GM18858 (cell line): ENCODE measurements around the gene MRPS16.
A peak's percentile ranks its signal among the peaks of the same experiment; 100 is the strongest.
"Not testable (repeated sequence)": the region's sequence is repeated elsewhere in the genome, so short reads cannot be mapped to it uniquely, and the experiment has no call there.

Experiments
- ATAC-seq: cut with Tn5 transposase; IDR thresholded peaks from one replicate; pipeline ENCODE4 v1.9.1; 2021; ENCODE audit not compliant: unreplicated experiment

The MRPS16 gene

DNA sequence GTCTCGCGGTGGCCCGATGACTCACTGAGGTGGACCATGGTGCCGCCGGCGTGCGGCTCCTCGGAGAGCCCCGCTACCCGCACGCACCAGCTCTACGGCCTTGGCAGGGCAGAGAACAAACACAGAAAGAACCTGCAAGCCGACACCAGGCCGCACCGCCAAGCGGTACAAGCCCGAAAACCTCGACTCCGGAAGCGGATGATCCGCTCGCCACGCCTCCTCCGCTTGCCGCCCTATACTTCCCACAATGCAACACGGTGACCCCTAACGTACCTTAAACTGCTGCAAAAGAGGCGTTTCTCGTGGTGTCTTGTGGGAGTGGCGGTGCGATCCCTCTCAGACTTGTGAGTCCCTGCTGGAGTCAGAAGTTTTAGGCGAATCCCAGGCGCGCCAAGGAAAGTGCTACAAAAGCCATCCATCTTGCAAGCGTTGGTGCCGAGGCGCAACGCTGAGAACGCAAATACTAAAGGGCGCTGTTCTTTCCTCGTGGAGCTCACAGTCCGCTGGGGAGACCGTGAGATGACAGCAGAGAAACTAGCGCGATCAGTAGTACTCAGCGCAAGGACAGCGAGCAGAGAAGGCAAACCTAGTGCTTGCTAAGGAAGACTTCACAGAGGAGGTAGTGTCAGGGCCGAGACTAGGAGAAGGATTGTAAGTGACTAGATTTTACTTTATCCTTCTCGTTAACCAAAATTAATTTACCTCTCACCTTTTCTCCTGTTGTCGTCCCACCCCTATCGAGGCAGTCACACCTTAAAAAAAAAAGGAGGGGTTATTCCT is at the start of gene MRPS16:
Gene MRPS16, minus strand, starts transcription at position 200 of the 780 bp plus-strand sequence. Its CDS starts 162 bp downstream, at position 38.
- peak; percentile 70 for ATAC-seq

DNA sequence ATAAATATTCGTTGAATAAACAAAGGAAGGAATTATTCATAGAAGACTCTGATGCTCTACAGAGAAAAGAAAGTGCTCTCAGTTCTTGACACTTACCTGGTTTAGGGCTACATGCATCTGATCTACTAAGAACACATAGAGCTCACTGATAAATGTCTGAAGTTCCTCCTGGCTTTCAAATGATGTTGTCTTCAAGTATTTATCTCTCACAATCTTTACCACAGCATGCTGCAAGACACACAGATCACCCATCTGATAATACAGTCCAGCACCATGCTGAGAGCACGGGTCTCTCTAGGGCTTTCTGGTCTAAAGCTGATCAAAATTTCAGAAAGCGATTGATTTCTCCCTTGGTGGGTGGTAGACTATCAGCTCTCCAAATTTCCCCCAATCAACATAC is 44.5 kb upstream of the MRPS16 start:
- no peak for ATAC-seq

DNA sequence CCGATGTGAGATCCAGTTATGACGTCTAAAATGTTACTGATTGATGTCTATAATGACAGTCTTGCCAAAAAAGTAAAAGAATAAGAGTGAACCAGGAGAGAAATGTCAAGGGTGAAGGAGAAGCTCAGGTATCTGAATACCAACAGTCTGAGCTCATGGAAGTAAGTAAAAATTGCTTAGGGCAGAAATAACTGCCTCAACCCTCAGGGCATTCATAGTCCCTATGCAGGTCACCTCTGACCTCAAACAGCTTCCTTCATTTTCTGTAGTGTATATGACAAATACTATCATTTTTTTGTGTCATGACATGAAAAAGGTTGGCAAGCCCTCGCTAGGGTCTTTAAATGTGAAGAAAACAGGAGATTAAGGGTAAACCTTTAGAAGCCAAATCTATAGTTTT is 41.0 kb upstream of the MRPS16 start:
- no peak for ATAC-seq

DNA sequence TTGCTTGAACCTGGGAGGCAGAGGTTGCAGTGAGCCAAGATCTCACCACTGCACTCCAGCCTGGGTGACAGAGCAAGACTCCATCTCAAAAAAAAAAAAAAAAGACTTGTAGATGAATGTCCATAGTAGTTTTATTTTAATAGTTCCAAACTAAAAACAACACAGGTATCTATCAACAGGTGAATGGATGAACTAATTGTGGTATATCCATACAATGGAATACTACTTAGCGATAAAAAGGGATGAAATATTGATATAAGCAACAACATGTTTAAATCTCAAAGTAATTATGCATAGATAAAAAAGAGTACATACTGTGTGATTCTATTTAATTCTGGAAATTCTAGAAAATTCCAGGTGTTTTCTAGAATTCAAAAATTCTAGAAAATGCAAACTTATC is 37.5 kb upstream of the MRPS16 start:
- no peak for ATAC-seq

DNA sequence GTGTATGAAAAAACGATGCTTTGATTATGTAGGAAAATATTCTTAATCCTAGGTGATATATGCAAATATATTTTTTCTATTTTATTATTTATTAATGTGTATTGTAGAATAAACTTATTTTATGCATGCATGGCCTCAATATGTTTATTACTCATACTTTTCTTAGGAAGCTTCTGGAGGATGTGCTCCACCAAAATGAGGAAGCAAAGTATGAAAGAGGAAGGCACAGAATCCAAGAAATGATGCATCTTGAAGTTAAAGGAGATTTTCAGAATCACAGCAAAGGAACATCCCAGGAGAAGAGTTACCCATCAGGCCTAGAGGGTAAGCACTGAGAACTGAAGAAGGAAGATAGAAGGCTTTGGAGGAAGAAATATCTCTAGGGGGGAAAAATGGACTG is 35.0 kb upstream of the MRPS16 start:
- no peak for ATAC-seq

DNA sequence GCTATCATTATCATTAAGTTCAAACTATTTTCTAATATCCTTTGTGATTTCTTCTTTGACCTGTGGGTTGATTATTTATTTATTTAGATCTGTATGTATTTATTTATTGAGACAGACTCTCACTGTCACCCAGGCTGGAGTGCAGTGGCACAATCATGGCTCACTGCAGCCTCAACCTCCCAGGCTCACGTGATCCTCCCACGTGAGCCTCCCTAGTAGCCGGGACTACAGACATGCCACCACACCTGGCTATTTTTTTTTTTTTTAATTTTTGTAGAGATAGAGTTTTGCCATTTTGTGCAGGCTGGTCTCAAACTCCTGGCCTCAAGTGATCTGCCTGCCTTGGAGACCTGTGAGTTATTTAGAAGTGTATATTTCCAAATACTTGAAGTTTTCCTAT is 28.7 kb upstream of the MRPS16 start:
- no peak for ATAC-seq

DNA sequence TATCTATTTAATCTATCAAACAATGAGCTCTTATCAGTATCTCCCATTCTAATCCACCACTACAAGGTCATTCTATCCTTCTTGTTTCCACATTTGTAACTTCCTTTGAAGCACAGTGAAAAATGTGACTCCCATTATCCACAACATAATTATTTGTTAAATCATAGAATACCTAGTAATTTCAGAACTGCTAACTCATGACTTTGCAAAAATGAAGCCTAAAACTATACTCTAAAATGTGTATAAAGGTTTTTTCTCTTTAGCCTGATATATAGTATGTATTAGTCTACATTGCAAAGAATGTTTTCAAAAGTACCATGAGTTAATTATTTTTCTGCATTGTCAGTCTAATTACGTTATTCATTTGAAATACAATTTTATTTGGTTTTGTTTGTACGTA is 12.0 kb upstream of the MRPS16 start:
- ATAC-seq = no peak

DNA sequence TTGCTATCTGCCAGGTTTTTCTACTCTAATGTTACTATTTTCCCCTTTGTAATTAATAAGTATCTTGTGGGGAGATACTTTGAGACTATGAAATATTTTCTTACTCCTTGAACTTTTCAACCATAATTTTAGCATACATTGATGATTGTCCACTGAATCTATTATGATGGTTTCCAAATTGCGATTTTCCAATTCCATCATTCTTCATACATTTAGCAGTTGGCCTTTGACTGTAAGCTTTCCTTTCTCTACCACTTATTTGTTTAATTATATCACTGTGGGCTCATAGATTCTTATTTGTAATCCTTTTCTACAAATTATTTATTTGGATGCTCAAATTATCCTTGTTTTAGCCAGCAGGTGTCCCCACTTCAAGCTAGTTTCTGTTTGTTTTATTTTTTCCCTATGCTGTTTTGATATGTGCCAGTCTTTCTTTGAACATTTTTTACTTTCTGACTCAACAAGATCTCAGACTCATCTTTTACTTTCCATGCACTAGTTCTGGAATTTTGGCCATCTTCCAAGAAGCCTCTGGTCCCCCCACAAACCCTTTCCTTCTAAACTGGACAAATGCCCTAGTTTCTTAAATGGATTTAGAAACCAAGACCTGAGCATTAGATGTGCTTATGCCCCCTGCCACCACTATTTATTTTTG is 11.4 kb upstream of the MRPS16 start:
- no peak for ATAC-seq

DNA sequence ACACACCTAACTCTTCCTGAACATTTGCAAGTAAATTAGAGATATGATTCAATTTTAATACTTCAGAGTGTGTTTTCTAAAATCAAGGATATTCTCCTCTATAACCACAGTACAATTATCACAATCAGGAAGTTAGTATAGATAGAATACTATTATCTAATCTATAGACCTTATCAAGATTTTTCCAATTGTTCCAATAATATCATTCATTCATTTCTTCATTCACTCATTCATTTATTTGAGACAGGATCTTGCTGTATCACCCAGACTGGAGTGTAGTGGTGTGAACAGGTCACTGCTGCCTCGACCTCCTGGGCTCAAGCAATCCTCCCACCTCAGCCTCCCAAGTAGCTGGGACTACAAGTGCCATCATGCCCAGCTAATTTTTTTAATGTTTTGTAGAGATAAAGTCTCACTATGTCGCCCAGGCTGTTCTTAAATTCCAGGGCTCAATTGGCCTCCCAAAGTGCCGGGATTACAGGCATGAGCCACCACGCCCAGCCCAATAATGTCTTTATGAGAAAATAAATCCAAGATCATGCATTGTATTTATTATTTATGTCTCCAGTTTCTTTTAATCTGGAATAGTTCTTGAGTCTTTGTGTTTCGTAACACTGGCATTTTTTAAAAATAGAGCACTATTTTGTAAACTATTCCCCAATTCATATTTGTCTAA is 10.6 kb upstream of the MRPS16 start:
- no peak for ATAC-seq

DNA sequence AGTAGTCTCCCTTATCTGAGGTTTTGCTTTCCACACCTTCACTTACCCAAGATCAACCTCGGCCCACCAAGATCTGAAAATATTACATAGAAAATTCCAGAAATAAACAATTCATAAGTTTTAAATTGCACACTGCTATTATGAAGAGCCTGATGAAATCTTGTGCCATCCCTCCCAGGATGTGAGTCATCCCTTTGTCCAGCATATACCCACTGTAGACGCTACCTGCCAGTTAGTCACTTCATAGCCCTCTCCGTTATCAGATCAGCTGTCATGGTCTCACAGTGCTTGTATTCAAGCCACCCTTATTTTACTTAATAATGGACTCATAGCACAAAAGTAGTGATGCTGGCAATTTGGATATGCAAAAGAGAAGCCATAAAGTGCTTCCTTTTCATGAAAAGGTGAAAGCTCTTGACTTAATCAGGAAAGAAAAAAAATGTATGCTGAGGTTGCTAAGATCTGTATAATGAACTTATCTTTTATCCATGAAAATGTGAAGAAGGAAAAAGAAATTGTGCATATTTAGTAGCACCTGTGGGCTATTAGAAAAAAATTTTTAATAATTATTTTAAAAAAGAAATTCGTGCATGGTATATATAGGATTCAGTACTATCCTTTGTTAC is 9.8 kb upstream of the MRPS16 start:
- ATAC-seq = no peak

DNA sequence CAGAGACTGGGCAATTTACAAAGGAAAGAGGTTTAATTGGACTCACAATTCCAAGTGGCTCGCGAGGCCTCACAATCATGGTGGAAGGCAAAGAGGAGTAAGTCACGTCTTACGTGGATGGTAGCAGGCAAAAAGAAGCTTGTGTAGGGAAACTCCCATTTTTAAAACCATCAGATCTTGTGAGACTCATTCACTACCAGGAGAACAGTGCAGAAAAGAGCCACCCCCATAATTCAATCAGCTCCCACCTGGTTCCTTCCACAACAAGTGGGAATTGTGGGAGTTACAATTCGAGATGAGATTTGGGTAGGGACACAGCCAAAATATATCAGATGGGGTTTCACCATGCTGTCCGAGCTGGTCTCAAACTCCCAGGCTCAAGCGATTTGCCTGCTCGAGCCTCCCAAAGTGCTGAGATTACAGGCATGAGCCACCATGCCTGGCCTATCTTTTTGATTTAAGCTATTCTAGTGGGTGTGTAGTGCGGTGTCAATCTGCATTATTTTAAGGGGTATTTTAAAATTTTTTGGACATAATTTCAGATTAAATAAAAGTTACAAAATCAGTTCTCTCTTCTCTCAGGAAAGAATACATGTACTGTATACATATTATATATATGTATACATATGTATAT is 9.0 kb upstream of the MRPS16 start:
- no peak for ATAC-seq

DNA sequence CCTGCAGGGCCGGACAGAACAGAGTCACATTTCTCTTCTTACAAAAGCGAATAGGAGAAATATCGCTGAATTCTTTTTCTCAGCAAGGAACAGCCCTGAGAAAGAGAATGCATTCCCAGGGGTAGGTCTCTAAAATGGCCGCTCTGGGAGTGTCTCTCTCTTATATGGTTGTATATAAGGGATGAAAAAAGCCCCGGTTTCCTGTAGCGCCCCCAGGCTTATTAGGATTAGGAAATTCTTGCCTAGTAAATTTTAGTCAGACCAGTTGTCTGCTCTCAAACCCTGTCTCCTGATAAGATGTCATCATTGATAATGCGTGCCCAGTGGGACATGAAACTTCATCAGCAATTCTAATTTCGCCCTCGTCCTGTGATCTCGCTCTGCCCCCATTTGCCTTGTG is 6.2 kb upstream of the MRPS16 start:
- not testable (repeated sequence) for ATAC-seq

DNA sequence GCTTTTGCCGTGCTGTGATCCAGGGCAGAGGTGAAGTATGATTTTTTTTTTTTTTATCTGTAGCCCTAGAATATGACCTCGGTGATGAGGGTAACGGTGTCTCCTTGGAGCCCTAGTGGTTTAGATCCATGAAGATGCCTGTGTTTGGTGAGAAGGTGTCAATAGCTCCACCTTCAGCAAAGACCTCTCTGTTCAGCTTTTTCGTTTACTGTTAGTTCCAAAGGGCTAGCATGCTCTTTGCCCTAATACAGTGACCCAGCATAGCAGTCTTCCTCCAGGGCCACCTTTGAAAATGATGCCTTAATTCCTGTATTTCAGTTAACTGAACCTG is 746 bp upstream of the MRPS16 start:
- ATAC-seq = no peak

DNA sequence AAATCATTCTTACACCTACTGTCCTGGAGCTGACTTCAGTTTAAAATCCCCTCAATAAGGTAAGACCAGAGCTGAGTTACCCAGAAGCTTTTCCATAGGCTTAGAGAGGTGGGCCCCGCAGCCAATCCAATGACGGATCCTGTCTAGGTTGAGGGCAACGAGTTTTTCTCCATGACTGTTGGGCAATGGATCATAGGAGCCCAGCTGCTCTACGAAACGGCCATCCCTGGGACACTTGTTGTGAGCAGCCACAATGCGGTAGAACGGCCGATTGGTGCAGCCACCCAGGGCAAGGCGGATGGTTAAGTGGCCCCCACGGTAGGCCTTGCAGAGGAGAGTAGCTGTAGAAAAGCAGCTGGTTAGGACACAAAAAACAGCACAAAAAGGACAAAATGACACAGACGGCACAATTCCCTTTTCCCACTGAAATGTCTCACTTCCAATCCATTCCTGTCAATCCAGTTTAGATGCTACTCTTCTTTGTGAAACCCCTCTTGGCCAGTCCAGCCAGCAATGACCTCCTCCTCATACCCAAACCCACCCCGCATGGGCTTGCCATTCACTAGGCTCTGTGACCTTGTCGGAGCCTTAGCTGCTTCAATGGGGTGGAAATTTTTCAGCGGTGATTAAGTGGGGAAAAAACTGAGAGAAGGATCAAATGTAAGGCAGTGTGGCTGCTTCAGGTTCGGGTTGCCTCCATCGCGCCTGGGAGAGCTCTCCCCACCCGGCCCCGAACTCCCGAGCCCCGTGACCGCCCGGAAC is 580 bp downstream of the MRPS16 start:
- no peak for ATAC-seq

DNA sequence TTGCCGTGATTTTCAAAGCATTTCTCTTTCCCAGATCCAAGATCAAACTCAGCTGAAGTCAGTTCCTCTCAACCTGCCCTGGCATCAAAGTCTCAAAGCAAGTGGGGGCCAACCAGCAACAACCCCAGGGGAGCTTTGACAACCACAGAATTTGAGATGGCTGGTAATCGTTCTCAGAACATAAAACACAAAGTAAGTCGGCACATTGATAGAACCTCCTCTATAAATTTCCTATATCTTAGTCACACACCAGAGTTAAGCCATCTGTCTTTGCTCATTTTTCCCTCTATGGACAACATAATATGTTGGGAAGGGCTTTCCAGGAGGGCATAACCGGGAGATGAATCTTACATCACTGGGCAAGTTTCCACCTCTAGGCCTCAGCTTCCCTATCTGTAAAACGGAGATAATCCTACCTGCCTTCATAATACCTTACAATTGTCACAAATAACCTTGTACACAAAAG is 4.2 kb downstream of the MRPS16 start:
- ATAC-seq = no peak

DNA sequence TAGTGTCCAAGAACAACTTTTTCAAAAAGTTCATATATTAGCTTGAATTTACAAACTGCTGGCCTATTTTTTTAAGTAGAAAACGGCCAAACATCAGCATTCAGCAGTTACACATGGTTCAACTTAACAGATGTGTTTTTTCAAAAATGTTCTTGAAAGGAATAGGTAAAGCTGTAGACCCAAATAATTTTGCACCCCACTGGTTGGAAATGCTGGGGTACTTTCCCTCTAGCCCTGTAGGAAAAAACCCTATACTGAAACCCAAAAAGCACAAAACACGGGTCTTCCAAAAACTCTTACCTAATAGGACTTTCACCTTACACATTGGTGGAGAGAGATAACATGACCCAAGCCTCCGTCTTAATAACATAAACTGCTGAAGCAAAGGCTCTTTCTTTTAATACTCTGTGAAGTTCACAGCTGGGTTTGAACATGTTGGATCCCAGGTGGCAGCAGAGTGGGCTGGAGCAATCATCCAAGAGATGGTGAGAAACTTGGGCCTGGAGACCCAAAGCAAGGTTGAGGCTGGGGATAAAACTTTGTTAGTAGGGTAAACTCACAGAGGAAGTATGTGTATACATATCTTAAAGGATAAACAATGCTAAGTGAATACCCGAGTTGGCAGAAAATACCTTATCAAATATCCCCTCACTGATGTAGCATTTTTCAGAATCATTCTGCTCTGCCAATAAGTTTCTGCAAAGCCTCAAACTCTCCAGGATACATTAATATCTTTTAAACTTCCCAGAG is 4.8 kb downstream of the MRPS16 start:
- ATAC-seq = no peak

DNA sequence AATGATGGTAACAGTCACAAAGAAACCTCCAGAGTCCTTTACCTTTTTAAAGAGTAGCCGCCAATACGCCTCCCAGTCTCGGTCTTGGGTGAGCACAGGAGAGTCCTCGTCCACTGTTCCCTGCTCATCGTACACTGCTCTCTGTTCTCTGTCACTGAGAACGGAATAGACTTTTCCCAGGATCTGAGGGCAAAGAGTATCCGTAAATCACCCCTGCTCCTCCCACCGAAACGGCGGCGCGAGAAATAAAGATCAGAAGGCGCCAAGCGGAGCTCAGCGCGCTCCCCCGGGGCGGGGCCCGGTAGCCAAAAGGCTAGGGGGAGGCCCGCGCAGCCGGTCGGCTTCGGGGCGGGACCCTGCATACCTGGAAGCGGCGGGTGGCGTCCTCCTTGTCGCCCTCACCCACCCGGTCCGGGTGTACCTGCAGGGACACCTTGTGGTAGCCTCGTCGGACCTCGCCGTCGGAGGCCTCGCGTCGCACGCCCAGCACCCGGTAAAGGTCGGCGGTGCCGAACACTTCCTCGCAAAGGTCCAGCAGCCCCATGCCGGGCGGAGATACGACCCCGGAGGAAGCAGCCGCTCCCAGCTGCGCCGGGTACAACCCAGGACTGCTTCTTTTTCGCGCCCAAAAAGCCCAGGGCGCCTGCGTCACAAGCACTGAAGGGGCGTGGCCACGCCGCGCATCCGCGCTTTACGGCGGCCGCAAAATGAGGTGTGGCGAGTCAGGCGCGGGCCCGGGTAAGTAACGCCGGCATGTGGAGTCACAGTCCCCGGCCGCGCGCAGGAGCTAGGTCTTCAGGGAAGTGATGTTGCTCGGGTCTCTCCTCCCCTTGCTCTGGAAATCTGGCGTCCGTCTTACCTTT is 5.6 kb downstream of the MRPS16 start, which contains the start of gene DNAJC9:
Gene DNAJC9, minus strand, starts transcription at position 610 of the 863 bp plus-strand sequence. Its CDS starts 66 bp downstream, at position 544.
- peak; percentile 63 for ATAC-seq

DNA sequence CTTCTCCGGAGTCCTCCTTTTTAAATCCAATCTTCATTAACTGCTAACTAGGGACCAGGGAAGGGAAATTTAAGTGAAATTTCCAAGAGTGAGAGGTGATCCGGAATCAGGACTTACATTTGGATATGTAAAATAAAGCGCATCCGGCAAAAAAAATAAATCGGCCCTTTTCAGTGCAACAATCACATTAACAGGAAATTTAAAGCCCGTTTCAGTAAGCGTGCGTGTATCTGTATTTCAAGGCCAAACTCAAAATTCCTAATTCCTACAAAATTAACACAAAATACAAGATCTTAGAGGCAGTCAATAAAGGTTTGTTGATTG is 6.2 kb downstream of the MRPS16 start:
- ATAC-seq = no peak
